K562 (cell line): Measurements from ENCODE around the gene KRT36. TPM values are rescaled to one million over a fixed set of nuclear protein-coding genes. Genes with fewer than 3 reads are reported as not detected.
A peak's percentile ranks its signal among the peaks of the same experiment; 100 is the strongest.

Source experiments
- HMGN3 ChIP-seq: IDR thresholded peaks from 2 replicates; pipeline ENCODE4 v1.6.1; 2011; ENCODE audit warnings: borderline replicate concordance, low read depth, mild to moderate bottlenecking, mixed read lengths, low read length; ENCODE audit not compliant: insufficient read length; ENCODE audit errors: extremely low read depth
- KAT2B ChIP-seq: IDR thresholded peaks from one replicate; pipeline ENCODE4 v1.6.1; 2012; ENCODE audit warnings: low read depth, mild to moderate bottlenecking, control low read depth, inconsistent platforms, low read length, moderate library complexity
- MAFF ChIP-seq: IDR thresholded peaks from 2 replicates; pipeline ENCODE4 v1.6.1; 2012; ENCODE audit warnings: low read length, improper control_type of control experiment
- MCM2 ChIP-seq: fragments of 450-650 bp; IDR thresholded peaks from 2 replicates; pipeline ENCODE4 v1.6.1; 2017; ENCODE audit warnings: low read depth, mild to moderate bottlenecking
- MEIS2 ChIP-seq: fragments of 450-650 bp; IDR thresholded peaks from 2 replicates; pipeline ENCODE4 v1.6.1; 2014; ENCODE audit warnings: mild to moderate bottlenecking; ENCODE audit not compliant: partially characterized antibody
- MYBL2 ChIP-seq, 2 experiments: fragments of 450-650 bp in 1 of 2; sonication (generic) in 1 of 2; formaldehyde crosslinking in 1 of 2; IDR thresholded peaks; 2 replicates each; pipeline versions ENCODE4 v1.6.1 to v1.8.1; 2017 to 2022; ENCODE audit warnings: borderline replicate concordance in 1 of 2, inconsistent platforms in 1 of 2, low read depth in 1 of 2, mild to moderate bottlenecking in 1 of 2, missing genetic modification reagents in 1 of 2, moderate library complexity in 1 of 2
- NUFIP1 ChIP-seq: fragments of 450-650 bp; IDR thresholded peaks from 2 replicates; pipeline ENCODE4 v1.6.1; 2018; ENCODE audit not compliant: partially characterized antibody
- POU5F1 ChIP-seq: fragments of 150-350 bp; IDR thresholded peaks from 2 replicates; pipeline ENCODE4 v1.6.1; 2014; ENCODE audit warnings: borderline replicate concordance, low read length, low read depth, mild to moderate bottlenecking; ENCODE audit not compliant: partially characterized antibody
- RBBP5 ChIP-seq: fragments of 200-600 bp; sonication (generic); IDR thresholded peaks from 2 replicates; pipeline ENCODE4 v1.6.1; 2012; ENCODE audit warnings: borderline replicate concordance, mild to moderate bottlenecking, low read length, control low read depth, inconsistent platforms; ENCODE audit not compliant: insufficient read depth, poor library complexity, severe bottlenecking
- STAT5A ChIP-seq: IDR thresholded peaks from 2 replicates; pipeline ENCODE4 v1.6.1; 2012; ENCODE audit warnings: low read length, inconsistent platforms, borderline replicate concordance
- ZNF121 ChIP-seq: sonication (generic); formaldehyde crosslinking; conservative IDR thresholded peaks from 2 replicates; pipeline ENCODE4 v1.8.0; 2022; ENCODE audit warnings: missing genetic modification reagents
- ZNF175 ChIP-seq: fragments of 200-800 bp; sonication (Bioruptor generic); IDR thresholded peaks from 2 replicates; pipeline ENCODE4 v1.6.1; 2016; ENCODE audit warnings: low read depth, mild to moderate bottlenecking, missing genetic modification characterization, missing compliant biosample characterization
- ZSCAN32 ChIP-seq: fragments of 450-650 bp; formaldehyde crosslinking; IDR thresholded peaks from 2 replicates; pipeline ENCODE4 v1.4.0; 2020; ENCODE audit warnings: mild to moderate bottlenecking, moderate library complexity
- polyA plus RNA-seq, 8 experiments: library from polyadenylated mRNA; depleted of rRNA in 4 of 8; stranded (reverse) in 5 of 8; unstranded in 3 of 8; fragments of >200 nt; fragmentation: Nextera tagmentation in 2 of 8; fragmentation: Illumina TruSeq in 1 of 8; extraction: Ambion mirVana in 2 of 8; extraction: Trizol in 1 of 8; gene quantifications; 2 replicates each; pipeline versions ENCODE4 v1.2.1 to v1.2.3, GENCODE V29; 2011 to 2014; ENCODE audit warnings: inconsistent platforms in 1 of 8, missing spikeins in 1 of 8
- total RNA-seq, 7 experiments: library from RNA; depleted of rRNA in 6 of 7; stranded (reverse); fragments of >200 nt in 6 of 7; fragmentation: Illumina TruSeq in 2 of 7; extraction: Trizol in 2 of 7; gene quantifications; 2 replicates each; pipeline versions ENCODE4 v1.2.1 to v1.2.3, GENCODE V29; 2011 to 2021; ENCODE audit warnings: low replicate concordance in 1 of 7
- TF ChIP-seq, protein P1 (sequence below): sonication (generic); formaldehyde crosslinking; IDR thresholded peaks from 2 replicates; pipeline ENCODE4 v1.8.0; 2022; ENCODE audit warnings: mild to moderate bottlenecking, missing genetic modification reagents
- TF ChIP-seq, protein P2 (sequence below): fragments of 450-650 bp; formaldehyde crosslinking; IDR thresholded peaks from 2 replicates; pipeline ENCODE4 v1.4.0; 2022; ENCODE audit warnings: missing genetic modification characterization
- TF ChIP-seq, protein P3 (sequence below), 2 experiments: fragments of 450-650 bp; IDR thresholded peaks; 2 replicates each; pipeline ENCODE4 v1.6.1; 2018; ENCODE audit warnings: mild to moderate bottlenecking in 2 of 2, low read depth in 1 of 2; ENCODE audit not compliant: partially characterized antibody in 2 of 2

Gene KRT36
- total and polyA plus RNA-seq, 9 of the 15 experiments (the other 6 are each of a cell fraction or from before 2014, with no cell fraction given), result 0.04 TPM; not detected in 8

DNA sequence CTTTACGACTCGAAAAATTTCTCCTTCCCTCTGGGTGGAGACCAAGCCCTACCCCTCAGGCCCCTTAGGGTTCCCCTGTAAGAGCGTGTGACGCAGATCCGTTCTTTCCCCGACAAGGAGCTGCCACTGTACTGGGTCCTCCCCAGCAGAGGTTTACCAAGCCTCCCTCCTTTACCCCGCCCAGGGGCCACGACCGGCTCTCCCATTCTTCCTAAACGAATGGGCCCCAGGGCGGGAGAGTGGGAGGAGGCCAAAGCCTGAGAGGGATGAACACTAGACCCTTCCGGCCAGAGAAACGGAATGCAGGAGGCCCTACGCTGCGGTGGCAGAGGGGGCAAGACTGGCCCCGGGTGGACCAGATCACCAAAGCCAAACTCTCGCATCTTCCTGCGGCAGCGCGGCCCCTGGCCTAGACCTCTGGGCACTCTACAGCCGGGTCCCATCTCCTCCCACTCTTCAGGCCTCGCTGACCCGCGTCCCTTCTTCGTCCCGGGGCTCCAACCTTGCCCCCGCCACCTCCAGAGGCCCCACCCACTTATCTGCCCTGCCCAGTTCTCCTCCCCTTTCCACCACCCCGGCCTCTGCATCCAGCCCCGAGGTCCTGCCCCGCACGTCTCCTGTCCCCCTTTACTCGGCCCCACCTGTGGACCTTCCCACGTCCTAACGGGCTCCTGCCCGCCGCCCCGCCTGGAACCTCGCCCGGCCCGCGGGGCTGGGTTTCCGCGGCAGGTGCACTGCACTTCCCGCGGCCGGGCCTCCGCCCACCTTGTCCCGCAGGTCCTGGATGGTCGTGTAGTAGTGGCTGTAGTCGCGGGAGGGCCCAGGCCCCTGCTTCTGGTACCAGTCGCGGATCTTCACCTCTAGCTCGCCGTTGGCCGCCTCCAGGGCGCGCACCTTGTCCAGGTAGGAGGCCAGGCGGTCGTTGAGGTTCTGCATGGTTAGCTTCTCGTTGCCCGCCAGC, 37.6 kb upstream of the KRT36 start (continued):
- TF ChIP-seq NUFIP1 (no peak), STAT5A (no peak), MCM2 (no peak), ZNF175 (CRISPR knock-in tag) (no peak), MAFF (no peak), HMGN3 (peak; percentile 41), MEIS2 (no peak), POU5F1 (no peak), ZNF121 (CRISPR knock-in tag) (no peak), MYBL2 (IDR thresholded peaks at IDR 0.05; ENCODE audit: low read depth) (no peak), MYBL2 (CRISPR knock-in tag; IDR thresholded peaks at IDR 0.05; ENCODE audit: borderline replicate concordance) (no peak), ZSCAN32 (CRISPR knock-in tag) (no peak), RBBP5 (peak; percentile 15), KAT2B (no peak)
- TF ChIP-seq, protein P1, sequence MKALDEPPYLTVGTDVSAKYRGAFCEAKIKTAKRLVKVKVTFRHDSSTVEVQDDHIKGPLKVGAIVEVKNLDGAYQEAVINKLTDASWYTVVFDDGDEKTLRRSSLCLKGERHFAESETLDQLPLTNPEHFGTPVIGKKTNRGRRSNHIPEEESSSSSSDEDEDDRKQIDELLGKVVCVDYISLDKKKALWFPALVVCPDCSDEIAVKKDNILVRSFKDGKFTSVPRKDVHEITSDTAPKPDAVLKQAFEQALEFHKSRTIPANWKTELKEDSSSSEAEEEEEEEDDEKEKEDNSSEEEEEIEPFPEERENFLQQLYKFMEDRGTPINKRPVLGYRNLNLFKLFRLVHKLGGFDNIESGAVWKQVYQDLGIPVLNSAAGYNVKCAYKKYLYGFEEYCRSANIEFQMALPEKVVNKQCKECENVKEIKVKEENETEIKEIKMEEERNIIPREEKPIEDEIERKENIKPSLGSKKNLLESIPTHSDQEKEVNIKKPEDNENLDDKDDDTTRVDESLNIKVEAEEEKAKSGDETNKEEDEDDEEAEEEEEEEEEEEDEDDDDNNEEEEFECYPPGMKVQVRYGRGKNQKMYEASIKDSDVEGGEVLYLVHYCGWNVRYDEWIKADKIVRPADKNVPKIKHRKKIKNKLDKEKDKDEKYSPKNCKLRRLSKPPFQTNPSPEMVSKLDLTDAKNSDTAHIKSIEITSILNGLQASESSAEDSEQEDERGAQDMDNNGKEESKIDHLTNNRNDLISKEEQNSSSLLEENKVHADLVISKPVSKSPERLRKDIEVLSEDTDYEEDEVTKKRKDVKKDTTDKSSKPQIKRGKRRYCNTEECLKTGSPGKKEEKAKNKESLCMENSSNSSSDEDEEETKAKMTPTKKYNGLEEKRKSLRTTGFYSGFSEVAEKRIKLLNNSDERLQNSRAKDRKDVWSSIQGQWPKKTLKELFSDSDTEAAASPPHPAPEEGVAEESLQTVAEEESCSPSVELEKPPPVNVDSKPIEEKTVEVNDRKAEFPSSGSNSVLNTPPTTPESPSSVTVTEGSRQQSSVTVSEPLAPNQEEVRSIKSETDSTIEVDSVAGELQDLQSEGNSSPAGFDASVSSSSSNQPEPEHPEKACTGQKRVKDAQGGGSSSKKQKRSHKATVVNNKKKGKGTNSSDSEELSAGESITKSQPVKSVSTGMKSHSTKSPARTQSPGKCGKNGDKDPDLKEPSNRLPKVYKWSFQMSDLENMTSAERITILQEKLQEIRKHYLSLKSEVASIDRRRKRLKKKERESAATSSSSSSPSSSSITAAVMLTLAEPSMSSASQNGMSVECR (CRISPR knock-in tag), result 0 out of 2 replicates have a peak, but pooled peaks have one; percentile 9
- TF ChIP-seq, protein P2, sequence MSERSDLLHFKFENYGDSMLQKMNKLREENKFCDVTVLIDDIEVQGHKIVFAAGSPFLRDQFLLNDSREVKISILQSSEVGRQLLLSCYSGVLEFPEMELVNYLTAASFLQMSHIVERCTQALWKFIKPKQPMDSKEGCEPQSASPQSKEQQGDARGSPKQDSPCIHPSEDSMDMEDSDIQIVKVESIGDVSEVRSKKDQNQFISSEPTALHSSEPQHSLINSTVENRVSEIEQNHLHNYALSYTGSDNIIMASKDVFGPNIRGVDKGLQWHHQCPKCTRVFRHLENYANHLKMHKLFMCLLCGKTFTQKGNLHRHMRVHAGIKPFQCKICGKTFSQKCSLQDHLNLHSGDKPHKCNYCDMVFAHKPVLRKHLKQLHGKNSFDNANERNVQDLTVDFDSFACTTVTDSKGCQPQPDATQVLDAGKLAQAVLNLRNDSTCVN (CRISPR knock-in tag), result no peak
- TF ChIP-seq, protein P3, sequence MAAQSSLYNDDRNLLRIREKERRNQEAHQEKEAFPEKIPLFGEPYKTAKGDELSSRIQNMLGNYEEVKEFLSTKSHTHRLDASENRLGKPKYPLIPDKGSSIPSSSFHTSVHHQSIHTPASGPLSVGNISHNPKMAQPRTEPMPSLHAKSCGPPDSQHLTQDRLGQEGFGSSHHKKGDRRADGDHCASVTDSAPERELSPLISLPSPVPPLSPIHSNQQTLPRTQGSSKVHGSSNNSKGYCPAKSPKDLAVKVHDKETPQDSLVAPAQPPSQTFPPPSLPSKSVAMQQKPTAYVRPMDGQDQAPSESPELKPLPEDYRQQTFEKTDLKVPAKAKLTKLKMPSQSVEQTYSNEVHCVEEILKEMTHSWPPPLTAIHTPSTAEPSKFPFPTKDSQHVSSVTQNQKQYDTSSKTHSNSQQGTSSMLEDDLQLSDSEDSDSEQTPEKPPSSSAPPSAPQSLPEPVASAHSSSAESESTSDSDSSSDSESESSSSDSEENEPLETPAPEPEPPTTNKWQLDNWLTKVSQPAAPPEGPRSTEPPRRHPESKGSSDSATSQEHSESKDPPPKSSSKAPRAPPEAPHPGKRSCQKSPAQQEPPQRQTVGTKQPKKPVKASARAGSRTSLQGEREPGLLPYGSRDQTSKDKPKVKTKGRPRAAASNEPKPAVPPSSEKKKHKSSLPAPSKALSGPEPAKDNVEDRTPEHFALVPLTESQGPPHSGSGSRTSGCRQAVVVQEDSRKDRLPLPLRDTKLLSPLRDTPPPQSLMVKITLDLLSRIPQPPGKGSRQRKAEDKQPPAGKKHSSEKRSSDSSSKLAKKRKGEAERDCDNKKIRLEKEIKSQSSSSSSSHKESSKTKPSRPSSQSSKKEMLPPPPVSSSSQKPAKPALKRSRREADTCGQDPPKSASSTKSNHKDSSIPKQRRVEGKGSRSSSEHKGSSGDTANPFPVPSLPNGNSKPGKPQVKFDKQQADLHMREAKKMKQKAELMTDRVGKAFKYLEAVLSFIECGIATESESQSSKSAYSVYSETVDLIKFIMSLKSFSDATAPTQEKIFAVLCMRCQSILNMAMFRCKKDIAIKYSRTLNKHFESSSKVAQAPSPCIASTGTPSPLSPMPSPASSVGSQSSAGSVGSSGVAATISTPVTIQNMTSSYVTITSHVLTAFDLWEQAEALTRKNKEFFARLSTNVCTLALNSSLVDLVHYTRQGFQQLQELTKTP (IDR thresholded peaks at IDR 0.05; ENCODE audit: low read depth in 1 of 2, partially characterized antibody in 2 of 2), result peak in 1 of 2 experiments; percentile 55
